GM12872 (cell line): ENCODE data around the gene KIF5B.

Source experiments
- TF ChIP-seq, protein P1 (sequence below): IDR thresholded peaks from 3 replicates; pipeline ENCODE4 v1.5.1; 2011; ENCODE audit warnings: low read depth, mild to moderate bottlenecking, low read length, moderate library complexity; ENCODE audit not compliant: insufficient read depth

Gene KIF5B

DNA sequence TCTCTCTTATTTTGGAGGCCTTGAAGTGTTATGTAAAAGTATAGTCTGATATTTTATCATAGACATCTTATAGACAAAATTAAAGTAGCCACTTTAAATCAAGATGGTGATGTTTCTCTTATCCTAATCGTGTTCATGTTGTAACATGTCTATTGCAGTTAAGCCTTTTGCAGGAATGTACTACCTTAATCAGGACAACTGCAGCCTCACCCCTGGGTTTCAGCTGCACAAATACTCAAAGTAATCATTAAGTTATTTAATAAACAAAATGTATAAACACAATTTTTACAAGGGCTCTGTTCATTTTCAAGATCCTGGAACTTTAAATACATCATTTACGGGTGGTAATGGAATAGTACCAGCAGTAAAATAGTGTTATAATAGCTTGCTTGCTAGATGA is 14.4 kb upstream of the KIF5B start:
- TF ChIP-seq, protein P1, sequence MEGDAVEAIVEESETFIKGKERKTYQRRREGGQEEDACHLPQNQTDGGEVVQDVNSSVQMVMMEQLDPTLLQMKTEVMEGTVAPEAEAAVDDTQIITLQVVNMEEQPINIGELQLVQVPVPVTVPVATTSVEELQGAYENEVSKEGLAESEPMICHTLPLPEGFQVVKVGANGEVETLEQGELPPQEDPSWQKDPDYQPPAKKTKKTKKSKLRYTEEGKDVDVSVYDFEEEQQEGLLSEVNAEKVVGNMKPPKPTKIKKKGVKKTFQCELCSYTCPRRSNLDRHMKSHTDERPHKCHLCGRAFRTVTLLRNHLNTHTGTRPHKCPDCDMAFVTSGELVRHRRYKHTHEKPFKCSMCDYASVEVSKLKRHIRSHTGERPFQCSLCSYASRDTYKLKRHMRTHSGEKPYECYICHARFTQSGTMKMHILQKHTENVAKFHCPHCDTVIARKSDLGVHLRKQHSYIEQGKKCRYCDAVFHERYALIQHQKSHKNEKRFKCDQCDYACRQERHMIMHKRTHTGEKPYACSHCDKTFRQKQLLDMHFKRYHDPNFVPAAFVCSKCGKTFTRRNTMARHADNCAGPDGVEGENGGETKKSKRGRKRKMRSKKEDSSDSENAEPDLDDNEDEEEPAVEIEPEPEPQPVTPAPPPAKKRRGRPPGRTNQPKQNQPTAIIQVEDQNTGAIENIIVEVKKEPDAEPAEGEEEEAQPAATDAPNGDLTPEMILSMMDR: no peak

DNA sequence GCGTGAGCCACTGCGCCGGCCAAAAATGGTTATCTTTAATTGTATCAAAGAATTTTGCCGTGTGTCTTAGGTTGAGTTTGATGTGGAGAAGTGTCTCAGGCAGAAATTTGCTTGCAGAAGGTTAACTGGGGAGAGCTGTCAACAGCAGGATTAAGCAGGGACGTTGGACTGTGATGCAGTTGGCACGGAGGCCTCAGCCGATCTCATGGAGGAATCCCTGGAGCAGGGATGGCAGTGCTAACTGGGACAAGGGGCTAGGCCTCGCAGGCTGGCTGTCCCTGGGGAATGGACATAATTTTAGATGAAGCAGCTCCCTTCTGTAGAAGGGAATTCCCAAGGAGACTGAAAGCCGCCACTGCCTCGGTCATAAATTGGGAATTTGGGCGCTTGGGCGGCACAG is 12.3 kb upstream of the KIF5B start:
- TF ChIP-seq, protein P1: no peak

DNA sequence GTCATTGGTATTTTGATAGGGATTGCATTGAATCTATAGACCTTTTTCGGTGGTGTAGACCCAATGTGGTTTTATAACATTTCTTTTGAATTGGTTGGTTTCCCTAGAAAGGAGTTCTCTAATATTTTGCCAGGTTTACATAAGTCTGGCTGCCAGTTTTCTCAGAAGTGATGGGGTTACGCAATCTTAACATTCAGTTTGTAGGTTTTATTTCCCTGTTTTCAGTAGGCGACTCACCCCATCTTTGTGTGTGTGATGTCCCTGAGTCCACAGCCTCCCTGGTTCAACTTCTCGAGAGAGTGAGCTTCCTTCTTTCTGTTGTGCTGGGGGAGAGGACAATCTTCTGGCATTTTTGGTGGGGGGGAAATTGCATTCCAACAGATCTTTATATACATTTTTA is 9.6 kb upstream of the KIF5B start:
- TF ChIP-seq, protein P1: no peak

DNA sequence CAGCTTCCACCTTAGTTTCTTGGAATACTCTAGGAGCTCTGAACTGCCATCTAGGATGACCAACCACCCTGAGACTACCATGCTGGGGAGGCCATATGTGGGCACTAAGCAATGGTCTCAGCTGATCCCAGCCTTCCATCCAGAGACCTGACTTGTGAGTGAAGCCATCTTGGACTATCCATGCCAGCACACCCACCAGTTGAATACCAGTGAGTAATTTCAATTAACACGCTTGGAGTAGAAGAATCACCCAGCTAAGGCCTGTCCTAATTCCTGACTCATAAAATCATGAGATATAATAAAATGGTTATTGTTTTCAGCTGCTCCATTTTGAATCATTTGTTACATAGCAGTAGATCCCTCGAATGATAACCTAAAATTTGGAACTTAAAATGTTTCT is 5.2 kb upstream of the KIF5B start:
- TF ChIP-seq, protein P1: no peak

DNA sequence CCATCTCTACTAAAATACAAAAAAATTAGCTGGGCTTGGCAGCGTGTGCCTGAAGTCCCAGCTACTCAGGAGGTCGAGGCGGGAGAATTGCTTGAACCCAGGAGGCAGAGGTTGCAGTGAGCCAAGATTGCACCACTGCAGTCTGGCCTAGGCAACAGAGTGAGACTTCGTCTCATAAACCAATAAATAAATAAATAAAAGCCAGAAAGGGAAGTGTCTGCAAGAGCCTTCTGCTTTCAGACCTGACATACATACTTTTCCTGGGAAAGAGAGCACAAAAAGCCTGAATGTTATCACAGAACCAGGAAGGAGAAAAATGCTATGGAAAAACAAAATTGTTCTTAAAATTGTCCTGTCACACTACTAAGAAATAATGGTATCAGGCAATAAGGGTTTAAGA is 4.1 kb upstream of the KIF5B start:
- TF ChIP-seq, protein P1: no peak

DNA sequence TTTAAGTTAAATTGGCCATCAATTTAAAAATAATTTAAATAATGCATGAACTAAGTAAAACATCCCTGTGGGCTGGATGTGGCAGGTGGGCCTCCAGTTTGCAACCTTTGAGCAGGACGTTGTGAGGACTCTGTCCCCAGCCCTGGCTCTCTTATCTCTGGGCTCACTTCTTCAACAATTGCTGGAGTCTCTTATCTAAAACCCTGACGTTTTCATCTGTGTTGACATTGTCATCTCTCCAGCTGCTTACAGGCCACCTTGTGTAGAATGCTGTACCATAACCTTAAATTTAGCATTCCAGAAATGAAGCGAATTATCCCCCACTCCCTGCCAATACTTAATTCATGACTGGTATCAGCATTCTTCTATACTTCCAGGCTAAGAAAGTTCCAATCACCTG is 3.2 kb upstream of the KIF5B start:
- TF ChIP-seq, protein P1: no peak

DNA sequence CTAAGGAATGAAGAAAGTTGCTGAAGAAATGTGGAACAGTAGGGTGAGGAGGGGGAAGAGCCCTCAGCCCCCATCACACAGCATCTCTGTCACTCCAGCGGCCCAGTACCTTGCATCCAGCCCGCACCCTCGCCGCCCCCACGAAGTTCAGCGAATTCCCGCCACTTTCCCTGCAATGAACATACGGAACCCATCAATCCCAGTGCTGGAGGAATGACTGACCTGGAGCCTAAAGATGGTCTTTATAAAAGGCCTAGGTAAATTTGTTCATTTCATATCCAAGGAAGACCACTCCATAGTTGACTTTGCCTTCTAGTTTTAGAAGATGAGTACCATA is 779 bp upstream of the KIF5B start:
- TF ChIP-seq, protein P1: no peak

DNA sequence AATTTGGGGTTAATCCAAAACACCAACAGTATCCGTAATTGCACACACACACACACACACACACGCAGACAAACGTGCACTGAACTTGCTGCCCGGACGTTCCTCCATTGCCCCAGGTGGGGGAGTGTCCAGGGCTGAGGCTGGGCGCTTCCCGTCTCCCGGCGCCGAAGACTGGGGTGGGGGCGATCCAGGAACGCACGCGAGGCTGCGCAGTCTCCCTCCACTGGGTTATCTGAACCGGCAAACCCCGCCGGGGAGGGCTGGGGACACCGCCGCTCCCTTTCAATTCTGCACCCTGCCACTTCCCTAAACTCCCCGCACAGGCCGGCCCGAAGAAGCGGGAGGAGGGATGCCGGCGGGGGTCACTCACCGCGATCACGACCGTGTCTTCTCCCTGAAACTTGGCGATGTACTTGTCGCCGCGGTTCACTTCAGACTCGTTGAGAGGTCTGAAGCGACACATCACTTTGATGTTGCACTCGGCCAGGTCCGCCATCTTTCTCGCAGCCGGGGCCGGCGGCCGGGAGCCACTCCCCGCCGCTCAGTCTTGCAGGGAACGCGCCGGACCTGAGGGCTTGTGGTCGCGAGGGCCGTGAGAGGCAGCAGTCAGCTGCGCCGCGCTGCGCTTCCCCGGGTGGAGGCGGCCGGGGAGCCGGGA is 618 bp downstream of the KIF5B start:
- TF ChIP-seq, protein P1: no peak
